ENCODE measurements around the gene BMPR1A.
A peak's percentile ranks its signal among the peaks of the same experiment; 100 is the strongest.

Gene BMPR1A

GRCh38 chr10:86958116-86958900 lies 201.9 kb downstream of the BMPR1A start, which contains the start of gene SNCG:
Gene SNCG (plus strand): TSS chr10:86958599. CDS start chr10:86958698, 99 bp downstream.
- no peak for DNase-seq

- DNase-seq = no peak
These were observed 202.7 kb downstream of the BMPR1A start for GRCh38 chr10:86958901-86959736.

GRCh38 chr10:86959737-86960002 lies 203.3 kb downstream of the BMPR1A start:
- DNase-seq = no peak

GRCh38 chr10:86960003-86960862 lies 203.8 kb downstream of the BMPR1A start:
- DNase-seq = peak; percentile 49 to 59

- DNase-seq = no peak
These were observed 204.5 kb downstream of the BMPR1A start for GRCh38 chr10:86960863-86961434.

- no peak for DNase-seq
These were observed 205.2 kb downstream of the BMPR1A start for GRCh38 chr10:86961481-86962091.

- DNase-seq = no peak
These were observed 205.9 kb downstream of the BMPR1A start for GRCh38 chr10:86962136-86962980.

- no peak for DNase-seq
These were observed 206.5 kb downstream of the BMPR1A start for GRCh38 chr10:86962981-86963310.

- DNase-seq = no peak
These were observed 207.0 kb downstream of the BMPR1A start for GRCh38 chr10:86963341-86963919.

- no peak for DNase-seq
These were observed 207.8 kb downstream of the BMPR1A start for GRCh38 chr10:86964061-86964846.

- no peak for DNase-seq
These were observed 208.4 kb downstream of the BMPR1A start for GRCh38 chr10:86964847-86965190.

GRCh38 chr10:86965986-86966654 lies 209.7 kb downstream of the BMPR1A start:
- DNase-seq = no peak

- no peak for DNase-seq
These were observed 211.1 kb downstream of the BMPR1A start for GRCh38 chr10:86967481-86967941.

GRCh38 chr10:86968271-86968993 lies 212.0 kb downstream of the BMPR1A start, which contains the start of gene ADIRF:
Gene ADIRF (plus strand): TSS chr10:86968482. CDS start chr10:86968545, 63 bp downstream.
- no peak for DNase-seq

GRCh38 chr10:86968994-86969355 lies 212.6 kb downstream of the BMPR1A start:
- no peak for DNase-seq

- DNase-seq = no peak
These were observed 213.1 kb downstream of the BMPR1A start for GRCh38 chr10:86969421-86970041.

GRCh38 chr10:86970162-86970981 lies 214.0 kb downstream of the BMPR1A start:
- DNase-seq = no peak

GRCh38 chr10:86970982-86971231 lies 214.5 kb downstream of the BMPR1A start:
- no peak for DNase-seq

Measured in inflammatory macrophage (primary cell).